SK-N-SH (cell line): ENCODE measurements around the gene SP110. TPM values are rescaled to one million over a fixed set of nuclear protein-coding genes. Genes with fewer than 3 reads are reported as not detected.
"Not testable (repeated sequence)": the region's sequence is repeated elsewhere in the genome, so short reads cannot be mapped to it uniquely, and the experiment has no call there.

Experiments
- CTCF ChIA-PET: fragments of 300-600, 350-600 bp; formaldehyde crosslinking; extraction: SDS; loops from one replicate; lab custom pipeline; 2021; lab: Yijun Ruan, JAX
- POLR2A ChIA-PET: fragments of 350-600 bp; sonication (Branson Sonifier 250); formaldehyde crosslinking; extraction: SDS; loops from one replicate; lab custom pipeline; 2020; ENCODE audit warnings: antibody characterized with exemption, inconsistent platforms; lab: Yijun Ruan, JAX
- DNase-seq: peaks from one replicate; pipeline ENCODE4 v3.0.0; 2012
- H2AFZ ChIP-seq: fragments of 200-600 bp; sonication (generic); 2 replicates; pipeline ENCODE4 v1.8.1; 2016; ENCODE audit warnings: antibody characterized with exemption, mild to moderate bottlenecking, low read depth
- H3F3A ChIP-seq: fragments of 200-600 bp; sonication (generic); replicated peaks from 2 replicates; pipeline ENCODE3; 2016; ENCODE audit warnings: antibody characterized with exemption, mild to moderate bottlenecking; ENCODE audit not compliant: insufficient read depth
- H3K27ac ChIP-seq, 2 experiments: fragments of 200-500 bp in 1 of 2; fragments of 200-600 bp in 1 of 2; sonication (Bioruptor generic) in 1 of 2; sonication (generic), shearing (Covaris generic) in 1 of 2; 2 replicates each; pipeline versions ENCODE4 v1.5.1 to v1.6.1; 2014 to 2016; ENCODE audit warnings: low read depth in 2 of 2, inconsistent platforms in 1 of 2, low read length in 1 of 2, mild to moderate bottlenecking in 1 of 2, mixed read lengths in 1 of 2
- H3K27me3 ChIP-seq: fragments of 200-600 bp; sonication (generic), shearing (Covaris generic); 2 replicates; pipeline ENCODE4 v1.6.1; 2016; ENCODE audit warnings: mixed run types; ENCODE audit not compliant: insufficient read depth
- H3K36me3 ChIP-seq, 2 experiments: fragments of 200-500 bp in 1 of 2; fragments of 200-600 bp in 1 of 2; sonication (Bioruptor generic) in 1 of 2; sonication (generic) in 1 of 2; replicated peaks in 1 of 2; 2 replicates each; pipeline versions ENCODE3 to v1.5.1; 2014 to 2016; ENCODE audit warnings: low read length in 1 of 2, mild to moderate bottlenecking in 1 of 2; ENCODE audit not compliant: insufficient read depth in 2 of 2, control insufficient read depth in 1 of 2
- H3K4me1 ChIP-seq, 2 experiments: fragments of 200-500 bp in 1 of 2; fragments of 200-600 bp in 1 of 2; sonication (Bioruptor generic) in 1 of 2; sonication (generic), shearing (Covaris generic) in 1 of 2; 2 replicates each; pipeline versions ENCODE4 v1.5.1 to v1.6.1; 2014 to 2016; ENCODE audit warnings: low read depth in 1 of 2, low read length in 1 of 2, mixed run types in 1 of 2; ENCODE audit not compliant: insufficient read depth in 2 of 2, control insufficient read depth in 1 of 2
- H3K4me2 ChIP-seq: fragments of 200-600 bp; sonication (generic), shearing (Covaris generic); 2 replicates; pipeline ENCODE4 v1.6.1; 2017; ENCODE audit warnings: mixed run types
- H3K4me3 ChIP-seq, 2 experiments: fragments of 200-500 bp in 1 of 2; fragments of 200-600 bp in 1 of 2; sonication (Bioruptor generic) in 1 of 2; sonication (generic), shearing (Covaris generic) in 1 of 2; 2 replicates each; pipeline versions ENCODE4 v1.5.1 to v1.8.1; 2014 to 2016; ENCODE audit warnings: low read depth in 2 of 2, inconsistent platforms in 1 of 2, low read length in 1 of 2, mild to moderate bottlenecking in 1 of 2, mixed read lengths in 1 of 2, moderate library complexity in 1 of 2
- H3K79me2 ChIP-seq: fragments of 200-600 bp; sonication (generic); 2 replicates; pipeline ENCODE4 v1.8.1; 2017; ENCODE audit warnings: mild to moderate bottlenecking; ENCODE audit not compliant: insufficient read depth
- H3K9ac ChIP-seq: fragments of 200-600 bp; sonication (generic); 2 replicates; pipeline ENCODE4 v1.6.1; 2017; ENCODE audit warnings: mixed run types
- H3K9me2 ChIP-seq: fragments of 200-600 bp; sonication (generic); 2 replicates; pipeline ENCODE4 v1.6.1; 2017; ENCODE audit warnings: mixed run types
- H3K9me3 ChIP-seq: fragments of 200-600 bp; sonication (generic); 2 replicates; pipeline ENCODE4 v1.6.1; 2017; ENCODE audit warnings: mixed run types, mild to moderate bottlenecking, moderate library complexity
- H4K20me1 ChIP-seq: fragments of 200-600 bp; sonication (generic); 2 replicates; pipeline ENCODE4 v1.6.1; 2017; ENCODE audit warnings: mild to moderate bottlenecking, mixed run types; ENCODE audit not compliant: insufficient read depth
- CHD2 ChIP-seq: fragments of 150-350 bp; IDR thresholded peaks from 2 replicates; pipeline ENCODE4 v1.6.1; 2018; ENCODE audit warnings: low read length; ENCODE audit not compliant: partially characterized antibody
- EP300 ChIP-seq, 2 experiments: IDR thresholded peaks; 2 replicates each; pipeline versions ENCODE4 v1.4.0 to v1.6.1; 2012; ENCODE audit warnings: borderline replicate concordance in 1 of 2, low read depth in 1 of 2, low read length in 1 of 2
- EZH2phosphoT487 ChIP-seq: fragments of 200-600 bp; sonication (generic); IDR thresholded peaks from 2 replicates; pipeline ENCODE4 v1.6.1; 2017; ENCODE audit warnings: low read depth, mixed run types, mild to moderate bottlenecking, antibody characterized with exemption, moderate library complexity, borderline replicate concordance
- FOXM1 ChIP-seq: IDR thresholded peaks from 2 replicates; pipeline ENCODE4 v1.4.0; 2012; ENCODE audit warnings: low read depth, mild to moderate bottlenecking
- GABPA ChIP-seq: IDR thresholded peaks from 2 replicates; pipeline ENCODE4 v1.4.0; 2012; ENCODE audit warnings: low read depth, mild to moderate bottlenecking
- GATA2 ChIP-seq: sonication (generic); formaldehyde crosslinking; IDR thresholded peaks from 2 replicates; pipeline ENCODE4 v1.5.0; 2020; ENCODE audit warnings: mild to moderate bottlenecking, missing genetic modification reagents
- NRF1 ChIP-seq: IDR thresholded peaks from 2 replicates; pipeline ENCODE4 v1.6.1; 2012; ENCODE audit warnings: low read depth, mild to moderate bottlenecking, low read length
- RAD21 ChIP-seq: IDR thresholded peaks from 2 replicates; pipeline ENCODE4 v1.6.1; 2012; ENCODE audit warnings: mild to moderate bottlenecking, low read length
- SMC3 ChIP-seq: IDR thresholded peaks from 2 replicates; pipeline ENCODE4 v1.6.1; 2012; ENCODE audit warnings: low read depth, low read length, improper control_type of control experiment
- WGBS: methylation state at CpG from one replicate; pipeline ENCODE4 v1.1.6; 2017; ENCODE audit warnings: low lambda C conversion rate; 5-methylcytosine and 5-hydroxymethylcytosine counted together
- polyA plus RNA-seq, 3 experiments: library from polyadenylated mRNA; depleted of rRNA; stranded (reverse); fragments of >200 nt; gene quantifications; 2 replicates each; pipeline ENCODE4 v1.2.3, GENCODE V29; 2012
- TF ChIP-seq, protein P1 (sequence below): IDR thresholded peaks from 2 replicates; pipeline ENCODE4 v1.6.1; 2012; ENCODE audit warnings: mild to moderate bottlenecking, low read depth, low read length, moderate library complexity
- TF ChIP-seq, protein P2 (sequence below): fragments of 150-350 bp; IDR thresholded peaks from 2 replicates; pipeline ENCODE4 v1.6.1; 2017; ENCODE audit warnings: antibody characterized with exemption, low read length, low read depth, borderline replicate concordance
- TF ChIP-seq, protein P3 (sequence below): IDR thresholded peaks from 2 replicates; pipeline ENCODE4 v1.4.0; 2012; ENCODE audit warnings: low read depth, borderline replicate concordance
- TF ChIP-seq, protein P4 (sequence below): IDR thresholded peaks from 2 replicates; pipeline ENCODE4 v1.4.0; 2012; ENCODE audit warnings: low read depth
- TF ChIP-seq, protein P5 (sequence below): IDR thresholded peaks from 2 replicates; pipeline ENCODE4; 2012

Gene SP110
- polyA plus RNA-seq, 1 of the 3 experiments (the other 2 are of a cell fraction) = 10.4 TPM

DNA sequence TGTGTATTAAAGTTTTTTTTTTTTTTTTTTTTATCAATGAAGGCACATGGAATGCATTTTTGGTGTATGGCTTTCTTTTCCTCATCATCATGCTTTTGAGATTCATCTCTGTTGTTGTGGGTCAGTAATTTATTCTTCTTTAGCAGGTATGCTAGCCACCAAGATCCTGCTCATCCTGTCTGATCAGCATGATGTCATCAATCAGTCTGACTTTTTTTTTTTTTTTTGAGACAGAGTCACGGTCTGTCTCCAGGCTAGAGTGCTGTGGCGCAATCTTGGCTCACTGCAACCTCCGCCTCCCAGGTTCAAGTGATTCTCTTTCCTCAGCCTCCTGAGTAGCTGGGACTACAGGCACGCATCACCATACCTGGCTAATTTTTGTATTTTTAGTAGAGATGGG, 3.0 kb upstream of the SP110 start:
- H3K4me3 ChIP-seq, POLR2A ChIA-PET, H3K9me2 ChIP-seq, H4K20me1 ChIP-seq, H3K27me3 ChIP-seq, H3K4me1 ChIP-seq, H3K4me2 ChIP-seq, H2AFZ ChIP-seq, DNase-seq, H3K79me2 ChIP-seq, CTCF ChIA-PET, H3K9me3 ChIP-seq, H3K9ac ChIP-seq, H3F3A ChIP-seq, H3K36me3 ChIP-seq, H3K27ac ChIP-seq: not testable (repeated sequence)
- 85% methylated on average over 4 of the region's 4 CpGs for WGBS

DNA sequence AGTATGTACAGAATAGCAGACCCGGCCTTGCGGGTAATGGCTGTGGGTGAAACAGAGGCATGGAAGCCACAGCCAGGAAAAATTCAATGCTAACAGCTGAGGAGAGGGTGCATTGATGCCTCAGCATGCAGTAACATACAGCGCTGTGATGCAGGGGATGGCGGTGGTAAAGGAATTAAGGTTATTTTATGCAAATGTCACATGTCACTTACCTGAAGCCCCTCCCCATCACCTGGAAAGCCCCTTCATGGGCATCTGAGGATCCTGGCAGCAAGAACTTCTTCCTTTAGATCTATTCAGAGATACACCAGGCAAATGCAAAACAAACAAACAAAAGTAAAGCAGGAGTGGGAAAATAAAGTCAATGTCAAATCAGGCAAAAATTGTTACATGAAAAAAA, 1.7 kb upstream of the SP110 start:
- CTCF ChIA-PET = interaction anchor here (0.6 kb wide), 1 partner anchor 60 kb away, joined by 4 read pairs; no protein-coding TSS in a partner anchor

More for the DNA sequence above, 1.7 kb upstream of the SP110 start:
- Histone ChIP-seq H3K4me3 (no peak overlapping the region), H4K20me1 (no peaks in the 10 kb centered on the region), H3K79me2 (no peaks in the 10 kb centered on the region; the same call in 1 of the 2 replicates), H3K27me3 (no peaks in the 10 kb centered on the region), H3K27ac (no peak overlapping the region), H3F3A (no peaks in the 10 kb centered on the region), H3K4me1 (no peaks in the 10 kb centered on the region; a peak in 1 of 4 replicates), H3K36me3 (no peaks in the 10 kb centered on the region), H3K9me2 (no peaks in the 10 kb centered on the region), H3K9me3 (no peaks in the 10 kb centered on the region), H2AFZ (no peak overlapping the region), H3K4me2 (no peak overlapping the region), H3K9ac (no peak overlapping the region)
- POLR2A ChIA-PET = interaction anchor here (0.7 kb wide), 1 partner anchor 9 kb away, joined by 3 read pairs; no protein-coding TSS in a partner anchor
- DNase-seq = no peak
- 93% methylated on average over 4 of the region's 4 CpGs for WGBS
- TF ChIP-seq GATA2 = no peak
- no peak for TF ChIP-seq CHD2
- TF ChIP-seq, protein P1, sequence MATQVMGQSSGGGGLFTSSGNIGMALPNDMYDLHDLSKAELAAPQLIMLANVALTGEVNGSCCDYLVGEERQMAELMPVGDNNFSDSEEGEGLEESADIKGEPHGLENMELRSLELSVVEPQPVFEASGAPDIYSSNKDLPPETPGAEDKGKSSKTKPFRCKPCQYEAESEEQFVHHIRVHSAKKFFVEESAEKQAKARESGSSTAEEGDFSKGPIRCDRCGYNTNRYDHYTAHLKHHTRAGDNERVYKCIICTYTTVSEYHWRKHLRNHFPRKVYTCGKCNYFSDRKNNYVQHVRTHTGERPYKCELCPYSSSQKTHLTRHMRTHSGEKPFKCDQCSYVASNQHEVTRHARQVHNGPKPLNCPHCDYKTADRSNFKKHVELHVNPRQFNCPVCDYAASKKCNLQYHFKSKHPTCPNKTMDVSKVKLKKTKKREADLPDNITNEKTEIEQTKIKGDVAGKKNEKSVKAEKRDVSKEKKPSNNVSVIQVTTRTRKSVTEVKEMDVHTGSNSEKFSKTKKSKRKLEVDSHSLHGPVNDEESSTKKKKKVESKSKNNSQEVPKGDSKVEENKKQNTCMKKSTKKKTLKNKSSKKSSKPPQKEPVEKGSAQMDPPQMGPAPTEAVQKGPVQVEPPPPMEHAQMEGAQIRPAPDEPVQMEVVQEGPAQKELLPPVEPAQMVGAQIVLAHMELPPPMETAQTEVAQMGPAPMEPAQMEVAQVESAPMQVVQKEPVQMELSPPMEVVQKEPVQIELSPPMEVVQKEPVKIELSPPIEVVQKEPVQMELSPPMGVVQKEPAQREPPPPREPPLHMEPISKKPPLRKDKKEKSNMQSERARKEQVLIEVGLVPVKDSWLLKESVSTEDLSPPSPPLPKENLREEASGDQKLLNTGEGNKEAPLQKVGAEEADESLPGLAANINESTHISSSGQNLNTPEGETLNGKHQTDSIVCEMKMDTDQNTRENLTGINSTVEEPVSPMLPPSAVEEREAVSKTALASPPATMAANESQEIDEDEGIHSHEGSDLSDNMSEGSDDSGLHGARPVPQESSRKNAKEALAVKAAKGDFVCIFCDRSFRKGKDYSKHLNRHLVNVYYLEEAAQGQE = no peak
- TF ChIP-seq, protein P2, sequence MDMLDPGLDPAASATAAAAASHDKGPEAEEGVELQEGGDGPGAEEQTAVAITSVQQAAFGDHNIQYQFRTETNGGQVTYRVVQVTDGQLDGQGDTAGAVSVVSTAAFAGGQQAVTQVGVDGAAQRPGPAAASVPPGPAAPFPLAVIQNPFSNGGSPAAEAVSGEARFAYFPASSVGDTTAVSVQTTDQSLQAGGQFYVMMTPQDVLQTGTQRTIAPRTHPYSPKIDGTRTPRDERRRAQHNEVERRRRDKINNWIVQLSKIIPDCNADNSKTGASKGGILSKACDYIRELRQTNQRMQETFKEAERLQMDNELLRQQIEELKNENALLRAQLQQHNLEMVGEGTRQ = no peak
- TF ChIP-seq, protein P3, sequence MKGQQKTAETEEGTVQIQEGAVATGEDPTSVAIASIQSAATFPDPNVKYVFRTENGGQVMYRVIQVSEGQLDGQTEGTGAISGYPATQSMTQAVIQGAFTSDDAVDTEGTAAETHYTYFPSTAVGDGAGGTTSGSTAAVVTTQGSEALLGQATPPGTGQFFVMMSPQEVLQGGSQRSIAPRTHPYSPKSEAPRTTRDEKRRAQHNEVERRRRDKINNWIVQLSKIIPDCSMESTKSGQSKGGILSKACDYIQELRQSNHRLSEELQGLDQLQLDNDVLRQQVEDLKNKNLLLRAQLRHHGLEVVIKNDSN = no peak
- TF ChIP-seq RAD21 = no peak
- TF ChIP-seq NRF1 = no peak
- TF ChIP-seq, protein P4, sequence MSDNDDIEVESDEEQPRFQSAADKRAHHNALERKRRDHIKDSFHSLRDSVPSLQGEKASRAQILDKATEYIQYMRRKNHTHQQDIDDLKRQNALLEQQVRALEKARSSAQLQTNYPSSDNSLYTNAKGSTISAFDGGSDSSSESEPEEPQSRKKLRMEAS = no peak
- TF ChIP-seq GABPA = no peak
- TF ChIP-seq, protein P5, sequence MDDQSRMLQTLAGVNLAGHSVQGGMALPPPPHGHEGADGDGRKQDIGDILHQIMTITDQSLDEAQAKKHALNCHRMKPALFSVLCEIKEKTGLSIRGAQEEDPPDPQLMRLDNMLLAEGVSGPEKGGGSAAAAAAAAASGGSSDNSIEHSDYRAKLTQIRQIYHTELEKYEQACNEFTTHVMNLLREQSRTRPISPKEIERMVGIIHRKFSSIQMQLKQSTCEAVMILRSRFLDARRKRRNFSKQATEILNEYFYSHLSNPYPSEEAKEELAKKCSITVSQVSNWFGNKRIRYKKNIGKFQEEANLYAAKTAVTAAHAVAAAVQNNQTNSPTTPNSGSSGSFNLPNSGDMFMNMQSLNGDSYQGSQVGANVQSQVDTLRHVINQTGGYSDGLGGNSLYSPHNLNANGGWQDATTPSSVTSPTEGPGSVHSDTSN = no peak
- TF ChIP-seq EP300 (IDR thresholded peaks at IDR 0.05; ENCODE audit: borderline replicate concordance in 1 of 2, low read depth in 1 of 2, low read length in 1 of 2) = no peak
- TF ChIP-seq FOXM1 = no peak
- TF ChIP-seq SMC3 = no peak
- no peak for TF ChIP-seq EZH2phosphoT487
